H9 (cell line): Measurements from ENCODE around the gene PLEKHA8. TPM values are rescaled to one million over a fixed set of nuclear protein-coding genes. Genes with fewer than 3 reads are reported as not detected.
"Not testable (repeated sequence)": the region's sequence is repeated elsewhere in the genome, so short reads cannot be mapped to it uniquely, and the experiment has no call there.

Experiments used
- DNase-seq: peaks from one replicate; pipeline ENCODE4 v3.0.0-alpha.2; 2017
- H2AFZ ChIP-seq: one replicate; pipeline ENCODE4 v1.6.1; 2013; ENCODE audit warnings: mild to moderate bottlenecking, low read length, control low read depth, moderate library complexity
- H2AK5ac ChIP-seq: 2 replicates; pipeline ENCODE4 v1.6.1; 2013; ENCODE audit warnings: low read length, control low read depth, mixed read lengths; ENCODE audit not compliant: insufficient read length
- H2BK120ac ChIP-seq: one replicate; pipeline ENCODE4 v1.6.1; 2013; ENCODE audit warnings: low read depth, mild to moderate bottlenecking, low read length, control low read depth, inconsistent platforms; ENCODE audit not compliant: poor library complexity, severe bottlenecking
- H2BK12ac ChIP-seq: 2 replicates; pipeline ENCODE4 v1.6.1; 2013; ENCODE audit warnings: low read length, control low read depth, mixed read lengths, low read depth; ENCODE audit not compliant: insufficient read length
- H2BK15ac ChIP-seq: 2 replicates; pipeline ENCODE4 v1.6.1; 2013; ENCODE audit warnings: low read depth, low read length, control low read depth
- H2BK20ac ChIP-seq: one replicate; pipeline ENCODE4 v1.6.1; 2013; ENCODE audit warnings: low read depth, mild to moderate bottlenecking, low read length, control low read depth, inconsistent platforms; ENCODE audit not compliant: poor library complexity, severe bottlenecking
- H2BK5ac ChIP-seq: 2 replicates; pipeline ENCODE4 v1.6.1; 2013; ENCODE audit warnings: low read length, control low read depth, mixed read lengths; ENCODE audit not compliant: insufficient read length
- H3K14ac ChIP-seq: 2 replicates; pipeline ENCODE4 v1.6.1; 2013; ENCODE audit warnings: low read length, control low read depth; ENCODE audit not compliant: insufficient read depth
- H3K18ac ChIP-seq: 2 replicates; pipeline ENCODE4 v1.6.1; 2013; ENCODE audit warnings: low read depth, mild to moderate bottlenecking, mixed read lengths, low read length, control low read depth; ENCODE audit not compliant: insufficient read length
- H3K23ac ChIP-seq: 2 replicates; pipeline ENCODE4 v1.6.1; 2013; ENCODE audit warnings: low read length, control low read depth, mixed read lengths, low read depth; ENCODE audit not compliant: insufficient read length
- H3K23me2 ChIP-seq: 2 replicates; pipeline ENCODE4 v1.6.1; 2013; ENCODE audit warnings: low read depth, mild to moderate bottlenecking, mixed read lengths, low read length, control low read depth; ENCODE audit not compliant: insufficient read length, poor library complexity, severe bottlenecking
- H3K27ac ChIP-seq: 2 replicates; pipeline ENCODE4 v1.5.1; 2013; ENCODE audit warnings: low read length, control low read depth, mixed read lengths, low read depth; ENCODE audit not compliant: insufficient read length
- H3K27me3 ChIP-seq: 2 replicates; pipeline ENCODE4 v1.6.1; 2013; ENCODE audit warnings: low read length, control low read depth, inconsistent platforms; ENCODE audit not compliant: insufficient read depth
- H3K4ac ChIP-seq: 2 replicates; pipeline ENCODE4 v1.6.1; 2013; ENCODE audit warnings: low read depth, mild to moderate bottlenecking, control low read depth, inconsistent platforms, low read length, moderate library complexity
- H3K4me1 ChIP-seq: 2 replicates; pipeline ENCODE4 v1.6.1; 2013; ENCODE audit warnings: low read length, control low read depth, inconsistent platforms; ENCODE audit not compliant: insufficient read depth
- H3K4me2 ChIP-seq: 2 replicates; pipeline ENCODE4 v1.6.1; 2013; ENCODE audit warnings: low read length, control low read depth, mixed read lengths; ENCODE audit not compliant: insufficient read length, insufficient read depth
- H3K56ac ChIP-seq: 2 replicates; pipeline ENCODE4 v1.6.1; 2013; ENCODE audit warnings: low read depth, mild to moderate bottlenecking, mixed read lengths, low read length, control low read depth; ENCODE audit not compliant: insufficient read length
- H3K79me1 ChIP-seq: 2 replicates; pipeline ENCODE4 v1.6.1; 2013; ENCODE audit warnings: low read depth, mild to moderate bottlenecking, moderate library complexity, low read length, control low read depth, inconsistent platforms; ENCODE audit not compliant: insufficient read depth, poor library complexity, severe bottlenecking
- H3K79me2 ChIP-seq: 2 replicates; pipeline ENCODE4 v1.6.1; 2013; ENCODE audit warnings: low read length, control low read depth, inconsistent platforms; ENCODE audit not compliant: insufficient read depth
- H3K9ac ChIP-seq: 2 replicates; pipeline ENCODE4 v1.6.1; 2013; ENCODE audit warnings: low read length, control low read depth, mixed read lengths; ENCODE audit not compliant: insufficient read length; ENCODE audit errors: extremely low read depth
- H3K9me3 ChIP-seq: one replicate; pipeline ENCODE4 v1.6.1; 2013; ENCODE audit warnings: low read depth, low read length, inconsistent platforms; ENCODE audit not compliant: control insufficient read depth
- H3T11ph ChIP-seq: one replicate; pipeline ENCODE4 v1.6.1; 2013; ENCODE audit warnings: mild to moderate bottlenecking, low read length, control low read depth, inconsistent platforms
- H4K20me1 ChIP-seq: one replicate; pipeline ENCODE4 v1.6.1; 2013; ENCODE audit not compliant: control insufficient read depth, insufficient read length, insufficient read depth
- H4K5ac ChIP-seq: 2 replicates; pipeline ENCODE4 v1.6.1; 2013; ENCODE audit warnings: low read depth, mild to moderate bottlenecking, mixed read lengths, low read length, control low read depth; ENCODE audit not compliant: insufficient read length
- H4K8ac ChIP-seq: replicated peaks from 2 replicates; pipeline ENCODE4 v1.6.1; 2013; ENCODE audit warnings: low read length, control low read depth, mixed read lengths, low read depth; ENCODE audit not compliant: insufficient read length
- H4K91ac ChIP-seq: 2 replicates; pipeline ENCODE4 v1.6.1; 2013; ENCODE audit warnings: low read depth, mild to moderate bottlenecking, moderate library complexity, mixed read lengths, low read length, control low read depth; ENCODE audit not compliant: insufficient read length
- H3K27ac Mint-ChIP-seq, 3 experiments: 2 replicates in 2 of 3; 3 replicates in 1 of 3; pipeline ENCODE4 v1.8.0; 2020 to 2021; ENCODE audit warnings: mixed read lengths in 3 of 3, mild to moderate bottlenecking in 1 of 3, moderate library complexity in 1 of 3
- H3K27me3 Mint-ChIP-seq: 2 replicates; pipeline ENCODE4 v1.8.0; 2021; ENCODE audit warnings: low read depth, mild to moderate bottlenecking, moderate library complexity, mixed read lengths
- H3K36me3 Mint-ChIP-seq, 3 experiments: 2 replicates in 2 of 3; 3 replicates in 1 of 3; pipeline ENCODE4 v1.8.0; 2020 to 2021; ENCODE audit warnings: low read depth in 3 of 3, mixed read lengths in 3 of 3; ENCODE audit not compliant: insufficient read depth in 1 of 3
- H3K4me1 Mint-ChIP-seq, 2 experiments: 2 replicates each; pipeline ENCODE4 v1.8.0; 2020; ENCODE audit warnings: mixed read lengths in 2 of 2
- H3K4me3 Mint-ChIP-seq, 2 experiments: 2 replicates in 1 of 2; 3 replicates in 1 of 2; pipeline ENCODE4 v1.8.0; 2020 to 2021; ENCODE audit warnings: mild to moderate bottlenecking in 2 of 2, mixed read lengths in 2 of 2, moderate library complexity in 1 of 2
- H3K9me3 Mint-ChIP-seq, 2 experiments: 2 replicates in 1 of 2; 3 replicates in 1 of 2; pipeline ENCODE4 v1.8.0; 2020; ENCODE audit warnings: mild to moderate bottlenecking in 2 of 2, mixed read lengths in 2 of 2, moderate library complexity in 1 of 2
- WGBS: extraction: QIAGEN DNeasy Blood & Tissue Kit; methylation state at CpG from one replicate; pipeline ENCODE4 v1.1.7; 2013; ENCODE audit warnings: missing lambda C conversion rate, low lambda C conversion rate, mixed read lengths; ENCODE audit not compliant: insufficient read length; ENCODE audit errors: extremely low coverage; 5-methylcytosine and 5-hydroxymethylcytosine counted together
- total RNA-seq: library from RNA; stranded (reverse); gene quantifications from 2 replicates; pipeline ENCODE4 v1.2.1, GENCODE V29; 2021
- TF ChIP-seq, protein P1 (sequence below): fragments of 200-600 bp; sonication (generic); conservative IDR thresholded peaks from 3 replicates; pipeline ENCODE4 v1.8.0; 2021; ENCODE audit warnings: antibody characterized with exemption, mild to moderate bottlenecking

Gene PLEKHA8
- total RNA-seq, 1 experiment from 2014 or later = 37.0 TPM

DNA sequence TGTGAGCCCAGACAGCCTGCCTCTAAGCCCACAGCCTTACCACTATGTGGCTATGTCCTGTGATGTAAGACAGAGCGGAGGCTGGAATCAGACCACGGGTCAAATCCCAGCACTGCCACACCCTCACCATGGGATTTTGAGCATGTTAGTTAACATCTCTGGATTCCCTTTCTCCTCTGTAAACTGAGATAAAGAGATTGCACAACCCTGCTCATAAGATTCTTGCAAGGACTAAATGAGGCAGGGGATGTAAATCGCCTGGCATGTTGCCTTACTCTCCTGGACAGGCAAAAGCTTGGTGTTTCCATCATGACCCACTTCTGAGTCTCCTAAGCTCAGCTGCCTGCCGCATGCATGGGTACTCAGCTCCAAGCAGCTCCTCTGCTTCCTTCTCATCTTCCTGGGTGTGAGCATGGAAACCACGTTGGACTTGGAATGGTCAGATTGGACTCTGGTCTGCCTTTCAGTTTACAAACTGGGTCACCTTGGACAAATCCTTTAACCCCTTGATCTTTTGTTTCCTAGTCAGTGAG is 65.3 kb downstream of the PLEKHA8 start:
- Histone ChIP-seq H4K5ac (no peak overlapping the region), H3K56ac (no peak overlapping the region), H4K20me1 (no peaks in the 10 kb centered on the region), H3K4ac (no peak overlapping the region), H3K4me2 (no peak overlapping the region), H3K79me2 (no peaks in the 10 kb centered on the region), H4K8ac (no peak overlapping the region), H2BK12ac (no peak overlapping the region), H2BK20ac (no peak overlapping the region), H4K91ac (no peak overlapping the region), H3K23me2 (no peaks in the 10 kb centered on the region), H3K9me3 (no peaks in the 10 kb centered on the region), H2AFZ (no peak overlapping the region), H3K79me1 (no peaks in the 10 kb centered on the region), H3K27ac (no peak overlapping the region), H3K27me3 (no peaks in the 10 kb centered on the region), H2BK5ac (no peak overlapping the region), H3K23ac (no peak overlapping the region), H2BK120ac (no peak overlapping the region), H3K14ac (no peak overlapping the region), H3K9ac (no peak overlapping the region), H2AK5ac (no peak overlapping the region), H2BK15ac (no peak overlapping the region), H3K18ac (no peak overlapping the region), H3T11ph (no peak overlapping the region), H3K4me1 (no peaks in the 10 kb centered on the region; the same call in 1 of the 2 replicates)
- Mint-ChIP-seq H3K36me3 (peaks cover 23 to 41% (median 25%) of the 10 kb centered on the region in 3 experiments), H3K9me3 (peaks cover 27 to 31% of the 10 kb centered on the region in 2 experiments), H3K27ac (no peak overlapping the region), H3K4me3 (no peak overlapping the region), H3K27me3 (no peaks in the 10 kb centered on the region), H3K4me1 (peaks cover 7 to 9% of the 10 kb centered on the region in 2 experiments)
- DNase-seq = no peak
- TF ChIP-seq, protein P1, sequence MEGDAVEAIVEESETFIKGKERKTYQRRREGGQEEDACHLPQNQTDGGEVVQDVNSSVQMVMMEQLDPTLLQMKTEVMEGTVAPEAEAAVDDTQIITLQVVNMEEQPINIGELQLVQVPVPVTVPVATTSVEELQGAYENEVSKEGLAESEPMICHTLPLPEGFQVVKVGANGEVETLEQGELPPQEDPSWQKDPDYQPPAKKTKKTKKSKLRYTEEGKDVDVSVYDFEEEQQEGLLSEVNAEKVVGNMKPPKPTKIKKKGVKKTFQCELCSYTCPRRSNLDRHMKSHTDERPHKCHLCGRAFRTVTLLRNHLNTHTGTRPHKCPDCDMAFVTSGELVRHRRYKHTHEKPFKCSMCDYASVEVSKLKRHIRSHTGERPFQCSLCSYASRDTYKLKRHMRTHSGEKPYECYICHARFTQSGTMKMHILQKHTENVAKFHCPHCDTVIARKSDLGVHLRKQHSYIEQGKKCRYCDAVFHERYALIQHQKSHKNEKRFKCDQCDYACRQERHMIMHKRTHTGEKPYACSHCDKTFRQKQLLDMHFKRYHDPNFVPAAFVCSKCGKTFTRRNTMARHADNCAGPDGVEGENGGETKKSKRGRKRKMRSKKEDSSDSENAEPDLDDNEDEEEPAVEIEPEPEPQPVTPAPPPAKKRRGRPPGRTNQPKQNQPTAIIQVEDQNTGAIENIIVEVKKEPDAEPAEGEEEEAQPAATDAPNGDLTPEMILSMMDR = no peak
- WGBS = no CpG with 5 or more reads among the region's 5 CpGs

DNA sequence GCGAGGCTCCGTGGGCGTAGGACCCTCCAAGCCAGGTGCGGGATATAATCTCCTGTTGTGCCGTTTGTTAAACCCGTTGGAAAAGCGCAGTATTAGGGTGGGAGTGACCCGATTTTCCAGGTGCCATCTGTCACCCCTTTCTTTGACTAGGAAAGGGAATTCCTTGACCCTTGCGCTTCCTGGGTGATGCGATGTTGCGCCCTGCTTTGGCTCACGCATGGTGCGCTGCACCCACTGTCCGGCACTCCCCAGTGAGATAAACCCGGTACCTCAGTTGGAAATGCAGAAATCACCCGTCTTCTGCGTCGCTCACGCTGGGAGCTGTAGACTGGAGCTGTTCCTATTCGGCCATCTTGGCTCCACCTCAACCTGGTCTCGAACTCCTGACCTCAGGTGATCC is 70.4 kb downstream of the PLEKHA8 start:
- H2BK15ac ChIP-seq, H3K27me3 Mint-ChIP-seq, H3K4me1 Mint-ChIP-seq: not testable (repeated sequence)

More for the DNA sequence above, 70.4 kb downstream of the PLEKHA8 start:
- H2AK5ac ChIP-seq, H4K91ac ChIP-seq, H4K20me1 ChIP-seq, H3K56ac ChIP-seq, H4K5ac ChIP-seq, H3K4me1 ChIP-seq, DNase-seq, H2AFZ ChIP-seq, H2BK5ac ChIP-seq, H3K23ac ChIP-seq, H3K4ac ChIP-seq, H4K8ac ChIP-seq, H3T11ph ChIP-seq, H3K9me3 ChIP-seq, H3K14ac ChIP-seq, H3K18ac ChIP-seq, H3K4me3 Mint-ChIP-seq, H3K27ac ChIP-seq, H3K23me2 ChIP-seq, H3K4me2 ChIP-seq, H2BK20ac ChIP-seq, H3K79me2 ChIP-seq, H3K79me1 ChIP-seq, H3K9ac ChIP-seq, H2BK120ac ChIP-seq, H3K27ac Mint-ChIP-seq, H3K27me3 ChIP-seq, H2BK12ac ChIP-seq: not testable (repeated sequence)
- peaks cover 43 to 47% of the 10 kb centered on the region in 2 experiments for H3K9me3 Mint-ChIP-seq
- peaks cover 36 to 54% (median 52%) of the 10 kb centered on the region in 3 experiments for H3K36me3 Mint-ChIP-seq
- no CpG with 5 or more reads among the region's 21 CpGs for WGBS
